GM12873 (cell line): Measurements from ENCODE around the gene CPT1B.

Source experiments
- CTCF ChIP-seq: IDR thresholded peaks from 2 replicates; pipeline ENCODE4 v1.5.1; 2012; ENCODE audit warnings: low read depth, mild to moderate bottlenecking, moderate library complexity, low read length, control low read depth; ENCODE audit not compliant: insufficient read depth; ENCODE audit errors: missing control alignments

CPT1B gene

GRCh38 chr22:50586416-50586815 lies 8.2 kb upstream of the CPT1B start:
- TF ChIP-seq CTCF: no peak

- no peak for TF ChIP-seq CTCF
These were observed 7.6 kb upstream of the CPT1B start for GRCh38 chr22:50585781-50586180.

GRCh38 chr22:50585238-50585637 lies 7.0 kb upstream of the CPT1B start:
- no peak for TF ChIP-seq CTCF

GRCh38 chr22:50584106-50585096 lies 6.2 kb upstream of the CPT1B start:
- TF ChIP-seq CTCF: no peak

GRCh38 chr22:50583294-50583861 lies 5.2 kb upstream of the CPT1B start:
- no peak for TF ChIP-seq CTCF

GRCh38 chr22:50582493-50583293 lies 4.5 kb upstream of the CPT1B start, which contains the start of gene CHKB:
CHKB (minus strand) TSS chr22:50582849; CDS start chr22:50582781, 68 bp downstream.
- no peak for TF ChIP-seq CTCF
